ENCODE measurements around the gene TANGO6.

GRCh38 chr16:68961778-68962402, 118.6 kb downstream of the TANGO6 start:
- TF ChIP-seq POLR2A (IDR thresholded peaks at IDR 0.05; ENCODE audit: low read depth, low read length) (no peak), POLR2AphosphoS5 (IDR thresholded peaks at IDR 0.05; ENCODE audit: low read depth, low read length) (no peak)

Measured in GM12892 (cell line).